Fibroblast of pulmonary artery (primary cell): ENCODE data around the gene DNAH9.

Source experiments
- DNase-seq: peaks from one replicate; pipeline ENCODE4 v3.0.0-alpha.2; 2010; ENCODE audit warnings: low read depth
- H3K4me3 ChIP-seq: replicated peaks from 2 replicates; pipeline ENCODE4 v1.5.1; 2011; ENCODE audit warnings: low read depth, mild to moderate bottlenecking, control low read depth, low read length, moderate library complexity
- TF ChIP-seq, protein P1 (sequence below): IDR thresholded peaks from 2 replicates; pipeline ENCODE4 v1.5.1; 2011; ENCODE audit warnings: mild to moderate bottlenecking, control low read depth, low read length, inconsistent platforms; ENCODE audit errors: missing control alignments

DNAH9 gene, protein sequence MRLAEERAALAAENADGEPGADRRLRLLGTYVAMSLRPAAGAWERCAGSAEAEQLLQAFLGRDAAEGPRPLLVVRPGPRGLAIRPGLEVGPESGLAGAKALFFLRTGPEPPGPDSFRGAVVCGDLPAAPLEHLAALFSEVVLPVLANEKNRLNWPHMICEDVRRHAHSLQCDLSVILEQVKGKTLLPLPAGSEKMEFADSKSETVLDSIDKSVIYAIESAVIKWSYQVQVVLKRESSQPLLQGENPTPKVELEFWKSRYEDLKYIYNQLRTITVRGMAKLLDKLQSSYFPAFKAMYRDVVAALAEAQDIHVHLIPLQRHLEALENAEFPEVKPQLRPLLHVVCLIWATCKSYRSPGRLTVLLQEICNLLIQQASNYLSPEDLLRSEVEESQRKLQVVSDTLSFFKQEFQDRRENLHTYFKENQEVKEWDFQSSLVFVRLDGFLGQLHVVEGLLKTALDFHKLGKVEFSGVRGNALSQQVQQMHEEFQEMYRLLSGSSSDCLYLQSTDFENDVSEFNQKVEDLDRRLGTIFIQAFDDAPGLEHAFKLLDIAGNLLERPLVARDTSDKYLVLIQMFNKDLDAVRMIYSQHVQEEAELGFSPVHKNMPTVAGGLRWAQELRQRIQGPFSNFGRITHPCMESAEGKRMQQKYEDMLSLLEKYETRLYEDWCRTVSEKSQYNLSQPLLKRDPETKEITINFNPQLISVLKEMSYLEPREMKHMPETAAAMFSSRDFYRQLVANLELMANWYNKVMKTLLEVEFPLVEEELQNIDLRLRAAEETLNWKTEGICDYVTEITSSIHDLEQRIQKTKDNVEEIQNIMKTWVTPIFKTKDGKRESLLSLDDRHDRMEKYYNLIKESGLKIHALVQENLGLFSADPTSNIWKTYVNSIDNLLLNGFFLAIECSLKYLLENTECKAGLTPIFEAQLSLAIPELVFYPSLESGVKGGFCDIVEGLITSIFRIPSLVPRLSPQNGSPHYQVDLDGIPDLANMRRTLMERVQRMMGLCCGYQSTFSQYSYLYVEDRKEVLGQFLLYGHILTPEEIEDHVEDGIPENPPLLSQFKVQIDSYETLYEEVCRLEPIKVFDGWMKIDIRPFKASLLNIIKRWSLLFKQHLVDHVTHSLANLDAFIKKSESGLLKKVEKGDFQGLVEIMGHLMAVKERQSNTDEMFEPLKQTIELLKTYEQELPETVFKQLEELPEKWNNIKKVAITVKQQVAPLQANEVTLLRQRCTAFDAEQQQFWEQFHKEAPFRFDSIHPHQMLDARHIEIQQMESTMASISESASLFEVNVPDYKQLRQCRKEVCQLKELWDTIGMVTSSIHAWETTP (N-terminal part only)

DNA sequence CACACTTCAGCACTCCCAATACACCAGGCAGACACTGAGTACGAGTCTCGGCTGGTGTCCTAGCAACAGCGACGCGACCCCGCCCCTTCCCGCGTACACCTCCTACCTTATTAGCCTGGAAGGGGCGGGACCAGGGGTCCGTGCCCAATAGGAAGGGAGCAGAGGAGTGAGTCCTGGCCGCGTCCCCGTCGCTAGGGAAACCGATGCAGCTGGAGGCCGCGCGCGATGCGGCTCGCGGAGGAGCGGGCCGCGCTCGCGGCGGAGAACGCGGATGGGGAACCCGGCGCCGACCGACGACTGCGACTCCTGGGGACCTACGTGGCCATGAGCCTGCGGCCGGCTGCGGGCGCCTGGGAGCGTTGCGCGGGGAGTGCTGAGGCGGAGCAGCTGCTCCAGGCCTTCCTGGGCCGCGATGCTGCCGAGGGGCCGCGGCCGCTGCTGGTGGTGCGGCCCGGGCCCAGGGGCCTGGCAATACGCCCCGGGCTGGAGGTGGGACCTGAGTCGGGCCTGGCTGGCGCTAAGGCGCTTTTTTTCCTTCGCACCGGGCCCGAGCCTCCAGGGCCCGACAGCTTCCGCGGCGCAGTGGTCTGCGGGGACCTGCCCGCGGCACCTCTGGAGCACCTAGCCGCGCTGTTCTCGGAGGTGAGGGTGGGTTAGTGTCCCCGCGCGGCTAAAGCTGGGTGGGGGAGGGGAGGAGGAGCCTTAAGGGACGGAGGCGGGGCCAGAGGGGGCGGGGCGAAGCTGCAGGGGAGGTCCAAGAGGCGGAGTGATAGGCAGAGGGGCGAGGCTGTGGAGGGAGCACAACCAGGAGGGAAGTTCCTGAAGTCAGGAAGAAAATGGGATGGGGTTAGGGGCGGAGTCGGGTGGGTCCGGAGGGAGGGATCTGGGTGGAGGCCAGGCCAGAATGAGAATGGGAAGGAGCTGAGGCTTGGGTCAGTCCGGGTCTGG is at the start of gene DNAH9:
TSS of gene DNAH9 (plus strand) at position 197 of the 948 bp plus-strand sequence. CDS start at position 226, 29 bp downstream.
- TF ChIP-seq, protein P1, sequence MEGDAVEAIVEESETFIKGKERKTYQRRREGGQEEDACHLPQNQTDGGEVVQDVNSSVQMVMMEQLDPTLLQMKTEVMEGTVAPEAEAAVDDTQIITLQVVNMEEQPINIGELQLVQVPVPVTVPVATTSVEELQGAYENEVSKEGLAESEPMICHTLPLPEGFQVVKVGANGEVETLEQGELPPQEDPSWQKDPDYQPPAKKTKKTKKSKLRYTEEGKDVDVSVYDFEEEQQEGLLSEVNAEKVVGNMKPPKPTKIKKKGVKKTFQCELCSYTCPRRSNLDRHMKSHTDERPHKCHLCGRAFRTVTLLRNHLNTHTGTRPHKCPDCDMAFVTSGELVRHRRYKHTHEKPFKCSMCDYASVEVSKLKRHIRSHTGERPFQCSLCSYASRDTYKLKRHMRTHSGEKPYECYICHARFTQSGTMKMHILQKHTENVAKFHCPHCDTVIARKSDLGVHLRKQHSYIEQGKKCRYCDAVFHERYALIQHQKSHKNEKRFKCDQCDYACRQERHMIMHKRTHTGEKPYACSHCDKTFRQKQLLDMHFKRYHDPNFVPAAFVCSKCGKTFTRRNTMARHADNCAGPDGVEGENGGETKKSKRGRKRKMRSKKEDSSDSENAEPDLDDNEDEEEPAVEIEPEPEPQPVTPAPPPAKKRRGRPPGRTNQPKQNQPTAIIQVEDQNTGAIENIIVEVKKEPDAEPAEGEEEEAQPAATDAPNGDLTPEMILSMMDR, result no peak
- no peak within 1 kb of the TSS for H3K4me3 ChIP-seq
- DNase-seq, result peak; percentile 47

DNA sequence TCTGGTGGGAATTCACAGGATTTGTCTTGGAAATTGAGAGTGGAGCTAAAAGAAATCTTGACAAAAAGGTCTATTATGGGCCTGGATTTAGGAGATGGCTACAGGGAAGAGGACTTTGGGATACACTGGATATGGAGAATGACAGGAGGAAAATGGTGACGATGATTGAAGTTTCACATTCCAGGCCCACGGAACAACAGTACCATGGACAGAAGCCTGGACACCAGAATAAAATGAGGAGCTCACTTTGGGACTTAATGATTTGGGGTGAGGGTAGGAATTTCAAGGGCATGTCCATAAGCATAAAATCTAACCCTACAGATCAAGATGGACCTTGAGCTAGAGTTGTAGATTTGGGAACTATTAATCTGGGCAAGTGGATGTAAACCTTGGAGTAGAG is 47.8 kb upstream of the DNAH9 start:
- no peak overlapping the region for H3K4me3 ChIP-seq
- TF ChIP-seq, protein P1, result no peak
- DNase-seq, result no peak

DNA sequence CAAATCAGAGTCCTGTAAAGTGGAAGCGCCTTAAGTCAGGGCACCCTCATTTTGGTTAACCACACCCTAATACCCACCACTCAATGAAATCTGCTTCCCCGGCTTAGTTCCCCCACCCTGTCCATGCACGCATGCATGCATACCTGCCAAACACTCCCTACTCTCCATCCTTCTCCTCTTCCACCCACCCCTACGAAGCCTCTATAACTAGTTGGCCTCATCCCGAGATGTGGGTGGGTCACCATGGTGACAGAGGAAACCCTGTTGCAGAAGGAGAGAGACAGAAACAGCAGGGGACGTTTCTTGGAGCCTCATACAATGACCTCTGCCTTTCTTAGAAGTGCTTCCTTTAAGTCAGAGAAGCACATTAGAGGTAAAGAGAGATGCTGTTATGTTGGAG is 46.8 kb upstream of the DNAH9 start:
- TF ChIP-seq, protein P1, result no peak
- no peak overlapping the region for H3K4me3 ChIP-seq
- no peak for DNase-seq

DNA sequence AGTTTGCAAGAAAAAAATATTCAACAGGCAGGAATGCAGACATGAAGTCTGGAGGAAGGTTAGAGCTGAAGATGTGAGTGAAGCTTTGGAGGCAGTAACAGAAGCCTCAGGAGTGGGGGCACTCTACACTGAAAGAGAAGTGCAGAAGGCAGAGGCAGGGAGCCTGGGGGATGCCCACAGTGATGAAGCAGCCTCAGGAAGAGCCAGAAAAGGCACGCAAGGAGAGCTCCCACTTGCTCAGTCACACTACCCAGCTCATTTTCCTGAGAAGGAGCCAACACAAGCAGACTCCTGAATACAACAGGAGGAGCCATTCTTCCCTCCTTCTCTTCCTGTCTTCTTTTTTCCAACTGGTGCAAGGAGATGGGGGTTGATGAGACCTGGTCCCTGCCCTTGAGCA is 45.1 kb upstream of the DNAH9 start:
- no peak overlapping the region for H3K4me3 ChIP-seq
- TF ChIP-seq, protein P1, result no peak
- no peak for DNase-seq

DNA sequence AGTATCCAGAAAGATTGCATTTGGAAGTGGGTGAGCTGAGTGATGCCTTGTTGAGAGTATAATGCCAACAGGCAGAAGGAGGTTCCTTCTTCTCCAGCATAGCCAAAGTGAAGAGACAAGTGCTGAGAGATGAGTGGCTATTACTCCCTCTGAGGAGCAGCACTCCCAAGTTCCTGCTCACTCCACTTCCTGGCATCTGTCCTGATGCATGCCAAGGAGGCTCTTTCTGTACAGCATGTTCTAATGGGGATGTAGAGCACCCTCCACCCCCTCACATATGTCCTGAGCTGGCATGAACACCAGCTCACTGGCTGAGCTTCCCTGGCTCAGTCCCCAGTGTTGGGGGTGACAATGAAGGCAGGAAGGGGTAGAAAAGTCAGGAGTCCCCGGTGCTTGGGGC is 44.2 kb upstream of the DNAH9 start:
- TF ChIP-seq, protein P1, result no peak
- no peak for DNase-seq
- H3K4me3 ChIP-seq, result no peak overlapping the region
